CD4-positive, alpha-beta T cell treated with Interferon gamma for 1 hour (primary cell): ENCODE data around the gene IFITM5.

Experiments
- DNase-seq: peaks from one replicate; pipeline ENCODE4 v3.0.0-alpha.2; 2020

IFITM5 gene

GRCh38 chr11:257766-258493, 41.4 kb downstream of the IFITM5 start:
- DNase-seq: no peak

- no peak for DNase-seq
Measured at GRCh38 chr11:256952-257737, 42.2 kb downstream of the IFITM5 start.

GRCh38 chr11:255816-256215, 43.5 kb downstream of the IFITM5 start:
- no peak for DNase-seq

GRCh38 chr11:255176-255575, 44.1 kb downstream of the IFITM5 start:
- no peak for DNase-seq

GRCh38 chr11:253886-254270, 45.4 kb downstream of the IFITM5 start:
- no peak for DNase-seq

GRCh38 chr11:253160-253885, 46.0 kb downstream of the IFITM5 start:
- DNase-seq: no peak

GRCh38 chr11:252666-253065, 46.7 kb downstream of the IFITM5 start:
- no peak for DNase-seq

GRCh38 chr11:251550-251949, 47.8 kb downstream of the IFITM5 start:
- no peak for DNase-seq

- DNase-seq: peak; percentile 76
Measured at GRCh38 chr11:250740-251299, 48.5 kb downstream of the IFITM5 start.

GRCh38 chr11:250274-250673, 49.1 kb downstream of the IFITM5 start:
- no peak for DNase-seq

- DNase-seq: no peak
Measured at GRCh38 chr11:249062-249461, 50.3 kb downstream of the IFITM5 start.
